Endometrial microvascular endothelial cells (primary cell): ENCODE measurements around the gene UQCRH. TPM values are rescaled to one million over a fixed set of nuclear protein-coding genes. Genes with fewer than 3 reads are reported as not detected.
"Not testable (repeated sequence)": the region's sequence is repeated elsewhere in the genome, so short reads cannot be mapped to it uniquely, and the experiment has no call there.

Source experiments
- in situ Hi-C: cut with HindIII; loops from 2 replicates; pipeline ENCODE4 v1.10.0; 2017; ENCODE audit warnings: low sequenced_read_pairs, low pct_unique_long_range_greater_than_20kb; ENCODE audit errors: inconsistent ontology term
- total RNA-seq: library from RNA; depleted of rRNA; stranded (reverse); fragments of >200 nt; gene quantifications from one replicate; pipeline ENCODE4 v1.2.3, GENCODE V29; 2015; ENCODE audit errors: inconsistent ontology term

UQCRH gene
- total RNA-seq, 1 donor from 2014 or later = 478 TPM

DNA sequence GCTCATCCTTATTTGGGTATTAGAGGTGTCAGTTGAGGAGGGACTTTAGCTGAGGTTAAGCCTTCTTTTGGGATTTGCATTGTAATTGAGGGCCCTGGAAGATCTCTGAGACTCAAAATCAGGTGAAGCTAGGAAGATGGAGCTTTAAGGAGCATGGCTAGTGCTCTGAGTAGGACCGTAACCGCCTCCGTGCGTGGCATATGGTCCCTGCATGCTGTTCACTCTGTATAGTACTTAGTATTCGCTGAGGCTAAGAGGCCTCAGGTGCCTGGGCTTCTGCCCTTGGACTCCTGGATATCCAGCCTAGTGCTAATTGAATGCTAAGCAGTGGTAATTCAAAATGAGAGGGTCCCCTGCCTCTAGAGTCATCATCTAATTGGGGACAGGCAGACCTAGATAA, 59.6 kb downstream of the UQCRH start:
- in situ Hi-C loops = no loop called here

DNA sequence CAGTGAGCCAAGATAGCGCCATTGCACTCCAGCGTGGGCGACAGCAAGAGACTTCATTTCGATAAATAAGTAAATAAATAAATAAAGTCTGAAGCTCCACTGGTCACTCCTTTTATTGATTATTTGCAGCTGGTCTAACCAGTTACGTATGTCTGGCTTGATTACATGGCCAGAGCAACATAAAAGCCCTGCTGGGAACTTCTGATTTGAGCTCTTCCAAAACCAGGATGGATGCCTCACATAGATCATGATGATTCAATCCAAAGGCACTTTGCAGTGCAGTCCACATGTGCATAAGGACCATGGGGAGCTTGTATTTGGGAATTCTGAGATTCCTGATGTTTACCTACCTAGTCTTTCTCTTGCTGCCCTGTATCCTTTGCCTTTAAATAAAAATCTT, 61.1 kb downstream of the UQCRH start:
- in situ Hi-C loops = no loop called here

DNA sequence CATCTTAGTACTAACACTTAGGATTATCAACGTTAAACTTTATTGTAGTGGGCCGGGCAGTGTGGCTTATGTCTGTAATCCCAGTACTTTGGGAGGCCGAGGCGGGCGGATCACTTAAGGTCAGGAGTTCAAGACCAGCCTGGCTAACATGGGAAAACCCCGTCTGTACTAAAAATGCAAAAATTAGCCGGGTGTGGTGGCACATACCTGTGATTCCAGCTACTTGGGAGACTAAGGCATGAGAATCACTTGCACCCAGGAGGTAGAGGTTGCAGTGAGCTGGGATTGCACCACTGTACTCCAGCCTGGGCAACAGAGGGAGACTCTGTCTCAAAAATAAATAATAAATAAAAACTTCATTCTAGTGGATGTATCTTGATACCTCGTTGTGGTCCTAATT, 62.3 kb downstream of the UQCRH start:
- in situ Hi-C loops = not testable (repeated sequence)

Other genes with a start within 250 kb of the UQCRH start
- 19.2 TPM for gene PIK3R3, start 171.1 kb upstream of the UQCRH start, total RNA-seq
- 1.4 TPM for gene TSPAN1, start 128.6 kb upstream of the UQCRH start, total RNA-seq
- not detected for gene P3R3URF, start 127.2 kb upstream of the UQCRH start, total RNA-seq
- gene POMGNT1, start 105.3 kb upstream of the UQCRH start, total RNA-seq = 67.0 TPM
- 1.3 TPM for gene LURAP1, start 100.4 kb upstream of the UQCRH start, total RNA-seq
- 11.2 TPM for gene RAD54L, start 55.9 kb upstream of the UQCRH start, total RNA-seq
- 106 TPM for gene LRRC41, start 82 bp upstream of the UQCRH start, total RNA-seq
- gene NSUN4, start 37.1 kb downstream of the UQCRH start, total RNA-seq = 19.7 TPM
- gene FAAH, start 90.6 kb downstream of the UQCRH start, total RNA-seq = not detected
- not detected for gene DMBX1, start 186.1 kb downstream of the UQCRH start, total RNA-seq
- not detected for gene KNCN, start 247.9 kb downstream of the UQCRH start, total RNA-seq